K562 (cell line): ENCODE data around the gene DHTKD1. TPM values are rescaled to one million over a fixed set of nuclear protein-coding genes. Genes with fewer than 3 reads are reported as not detected.
A peak's percentile ranks its signal among the peaks of the same experiment; 100 is the strongest.

Experiments used
- ASH1L ChIP-seq: fragments of 450-650 bp; IDR thresholded peaks from 2 replicates; pipeline ENCODE4 v1.6.1; 2018; ENCODE audit warnings: borderline replicate concordance, mild to moderate bottlenecking, low read depth; ENCODE audit not compliant: partially characterized antibody
- DPF2 ChIP-seq: fragments of 450-650 bp; IDR thresholded peaks from 2 replicates; pipeline ENCODE4 v1.6.1; 2016
- EP400 ChIP-seq: fragments of 450-650 bp; IDR thresholded peaks from 2 replicates; pipeline ENCODE4 v1.6.1; 2017; ENCODE audit warnings: antibody characterized with exemption, mild to moderate bottlenecking, moderate library complexity
- GMEB1 ChIP-seq: fragments of 250-450 bp; sonication (Bioruptor Pico); IDR thresholded peaks from 2 replicates; pipeline ENCODE4 v1.4.0; 2020; ENCODE audit warnings: mild to moderate bottlenecking
- GTF2A2 ChIP-seq: IDR thresholded peaks from 2 replicates; pipeline ENCODE4 v1.6.1; 2016; ENCODE audit warnings: mild to moderate bottlenecking, missing genetic modification characterization, missing compliant biosample characterization
- JUND ChIP-seq, 2 experiments: IDR thresholded peaks; 2 replicates in 1 of 2; 3 replicates in 1 of 2; pipeline ENCODE4 v1.6.1; 2011; ENCODE audit warnings: borderline replicate concordance in 2 of 2, low read depth in 2 of 2, low read length in 2 of 2, improper control_type of control experiment in 1 of 2, missing biosample characterization in 1 of 2, missing genetic modification characterization in 1 of 2, missing genetic modification reagents in 1 of 2
- KLF16 ChIP-seq: IDR thresholded peaks from 2 replicates; pipeline ENCODE4 v1.6.1; 2016; ENCODE audit warnings: antibody characterized with exemption
- MED1 ChIP-seq: sonication (generic); formaldehyde crosslinking; IDR thresholded peaks from 2 replicates; pipeline ENCODE4 v1.8.1; 2023; ENCODE audit warnings: missing genetic modification reagents, borderline replicate concordance
- NFIC ChIP-seq: fragments of 450-650 bp; IDR thresholded peaks from 2 replicates; pipeline ENCODE4 v1.6.1; 2017; ENCODE audit warnings: mild to moderate bottlenecking, inconsistent platforms
- POLR3G ChIP-seq: IDR thresholded peaks from 2 replicates; pipeline ENCODE4 v1.6.1; 2011; ENCODE audit not compliant: insufficient read length, insufficient replicate concordance; ENCODE audit errors: extremely low read depth
- ZFPM2 ChIP-seq: fragments of 250-450 bp; sonication (Bioruptor Pico); IDR thresholded peaks from 2 replicates; pipeline ENCODE4 v1.5.1; 2022; ENCODE audit warnings: mild to moderate bottlenecking
- ZMIZ1 ChIP-seq, 2 experiments: fragments of 150-350 bp in 1 of 2; IDR thresholded peaks; 2 replicates each; pipeline ENCODE4 v1.6.1; 2012 to 2016; ENCODE audit warnings: low read depth in 2 of 2, low read length in 2 of 2, mild to moderate bottlenecking in 1 of 2, moderate library complexity in 1 of 2
- ZNF57 ChIP-seq: fragments of 450-650 bp; formaldehyde crosslinking; IDR thresholded peaks from 2 replicates; pipeline ENCODE4 v1.4.0; 2020; ENCODE audit warnings: mild to moderate bottlenecking, moderate library complexity
- ZNF780A ChIP-seq: fragments of 250-450 bp; sonication (Bioruptor Pico); IDR thresholded peaks from 2 replicates; pipeline ENCODE4 v1.5.0; 2021; ENCODE audit warnings: mild to moderate bottlenecking
- polyA plus RNA-seq, 8 experiments: library from polyadenylated mRNA; depleted of rRNA in 4 of 8; stranded (reverse) in 5 of 8; unstranded in 3 of 8; fragments of >200 nt; fragmentation: Nextera tagmentation in 2 of 8; fragmentation: Illumina TruSeq in 1 of 8; extraction: Ambion mirVana in 2 of 8; extraction: Trizol in 1 of 8; gene quantifications; 2 replicates each; pipeline versions ENCODE4 v1.2.1 to v1.2.3, GENCODE V29; 2011 to 2014; ENCODE audit warnings: inconsistent platforms in 1 of 8, missing spikeins in 1 of 8
- total RNA-seq, 7 experiments: library from RNA; depleted of rRNA in 6 of 7; stranded (reverse); fragments of >200 nt in 6 of 7; fragmentation: Illumina TruSeq in 2 of 7; extraction: Trizol in 2 of 7; gene quantifications; 2 replicates each; pipeline versions ENCODE4 v1.2.1 to v1.2.3, GENCODE V29; 2011 to 2021; ENCODE audit warnings: low replicate concordance in 1 of 7
- TF ChIP-seq, protein P1 (sequence below): sonication (generic); formaldehyde crosslinking; IDR thresholded peaks from 2 replicates; pipeline ENCODE4 v1.8.1; 2023; ENCODE audit warnings: mild to moderate bottlenecking, missing genetic modification reagents, moderate library complexity
- TF ChIP-seq, protein P2 (sequence below), 3 experiments: IDR thresholded peaks in 2 of 3; conservative IDR thresholded peaks in 1 of 3; 2 replicates each; pipeline ENCODE4 v1.5.1; 2011 to 2012; ENCODE audit warnings: low read length in 3 of 3, mild to moderate bottlenecking in 3 of 3, control low read depth in 2 of 3, improper control_type of control experiment in 1 of 3, inconsistent platforms in 1 of 3, low read depth in 1 of 3, mixed read lengths in 1 of 3, moderate library complexity in 1 of 3; ENCODE audit not compliant: insufficient read depth in 2 of 3
- TF ChIP-seq, protein P3 (sequence below): sonication (generic); formaldehyde crosslinking; IDR thresholded peaks from 2 replicates; pipeline ENCODE4 v1.8.1; 2022; ENCODE audit warnings: missing genetic modification reagents

DHTKD1 gene
- total and polyA plus RNA-seq, 9 of the 15 experiments (the other 6 are each of a cell fraction or from before 2014, with no cell fraction given): 3.1 to 19.7 (median 6.8) TPM

GRCh38 chr10:12068449-12069269, at the start of gene DHTKD1 (continued):
- TF ChIP-seq, protein P1, sequence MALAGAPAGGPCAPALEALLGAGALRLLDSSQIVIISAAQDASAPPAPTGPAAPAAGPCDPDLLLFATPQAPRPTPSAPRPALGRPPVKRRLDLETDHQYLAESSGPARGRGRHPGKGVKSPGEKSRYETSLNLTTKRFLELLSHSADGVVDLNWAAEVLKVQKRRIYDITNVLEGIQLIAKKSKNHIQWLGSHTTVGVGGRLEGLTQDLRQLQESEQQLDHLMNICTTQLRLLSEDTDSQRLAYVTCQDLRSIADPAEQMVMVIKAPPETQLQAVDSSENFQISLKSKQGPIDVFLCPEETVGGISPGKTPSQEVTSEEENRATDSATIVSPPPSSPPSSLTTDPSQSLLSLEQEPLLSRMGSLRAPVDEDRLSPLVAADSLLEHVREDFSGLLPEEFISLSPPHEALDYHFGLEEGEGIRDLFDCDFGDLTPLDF: no peak
- TF ChIP-seq, protein P2, sequence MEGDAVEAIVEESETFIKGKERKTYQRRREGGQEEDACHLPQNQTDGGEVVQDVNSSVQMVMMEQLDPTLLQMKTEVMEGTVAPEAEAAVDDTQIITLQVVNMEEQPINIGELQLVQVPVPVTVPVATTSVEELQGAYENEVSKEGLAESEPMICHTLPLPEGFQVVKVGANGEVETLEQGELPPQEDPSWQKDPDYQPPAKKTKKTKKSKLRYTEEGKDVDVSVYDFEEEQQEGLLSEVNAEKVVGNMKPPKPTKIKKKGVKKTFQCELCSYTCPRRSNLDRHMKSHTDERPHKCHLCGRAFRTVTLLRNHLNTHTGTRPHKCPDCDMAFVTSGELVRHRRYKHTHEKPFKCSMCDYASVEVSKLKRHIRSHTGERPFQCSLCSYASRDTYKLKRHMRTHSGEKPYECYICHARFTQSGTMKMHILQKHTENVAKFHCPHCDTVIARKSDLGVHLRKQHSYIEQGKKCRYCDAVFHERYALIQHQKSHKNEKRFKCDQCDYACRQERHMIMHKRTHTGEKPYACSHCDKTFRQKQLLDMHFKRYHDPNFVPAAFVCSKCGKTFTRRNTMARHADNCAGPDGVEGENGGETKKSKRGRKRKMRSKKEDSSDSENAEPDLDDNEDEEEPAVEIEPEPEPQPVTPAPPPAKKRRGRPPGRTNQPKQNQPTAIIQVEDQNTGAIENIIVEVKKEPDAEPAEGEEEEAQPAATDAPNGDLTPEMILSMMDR (IDR thresholded peaks at IDR 0.05 in 2 of 3, conservative IDR thresholded peaks at IDR 0.05 in 1 of 3; ENCODE audit: insufficient read depth in 2 of 3, low read depth in 1 of 3, low read length in 3 of 3): peak; percentile 34 to 44 (median 34); a peak in 4 of 6 replicates
- TF ChIP-seq KLF16 (peak; percentile 60; the same call in 1 of the 2 replicates), MED1 (CRISPR knock-in tag) (no peak), ASH1L (no peak), GMEB1 (CRISPR knock-in tag) (no peak), EP400 (peak; percentile 50; the same call in 1 of the 2 replicates), ZNF57 (CRISPR knock-in tag) (no peak), DPF2 (0 out of 2 replicates have a peak, but pooled peaks have one; percentile 9), POLR3G (no peak), ZNF780A (CRISPR knock-in tag) (no peak), ZFPM2 (CRISPR knock-in tag) (no peak), JUND (IDR thresholded peaks at IDR 0.05; ENCODE audit: borderline replicate concordance, low read depth, low read length) (peak; percentile 31; the same call in 1 of the 2 replicates), JUND (tag; IDR thresholded peaks at IDR 0.05; ENCODE audit: borderline replicate concordance, low read depth, low read length) (peak; percentile 64; the same call in 1 of the 3 replicates), NFIC (no peak; the same call in 1 of the 2 replicates), ZMIZ1 (IDR thresholded peaks at IDR 0.05; ENCODE audit: low read depth in 2 of 2, low read length in 2 of 2) (no peak), GTF2A2 (tag) (no peak)
- TF ChIP-seq, protein P3, sequence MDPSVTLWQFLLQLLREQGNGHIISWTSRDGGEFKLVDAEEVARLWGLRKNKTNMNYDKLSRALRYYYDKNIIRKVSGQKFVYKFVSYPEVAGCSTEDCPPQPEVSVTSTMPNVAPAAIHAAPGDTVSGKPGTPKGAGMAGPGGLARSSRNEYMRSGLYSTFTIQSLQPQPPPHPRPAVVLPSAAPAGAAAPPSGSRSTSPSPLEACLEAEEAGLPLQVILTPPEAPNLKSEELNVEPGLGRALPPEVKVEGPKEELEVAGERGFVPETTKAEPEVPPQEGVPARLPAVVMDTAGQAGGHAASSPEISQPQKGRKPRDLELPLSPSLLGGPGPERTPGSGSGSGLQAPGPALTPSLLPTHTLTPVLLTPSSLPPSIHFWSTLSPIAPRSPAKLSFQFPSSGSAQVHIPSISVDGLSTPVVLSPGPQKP (CRISPR knock-in tag): no peak
